A549 (cell line): Measurements from ENCODE around the gene TNNI3K. TPM values are rescaled to one million over a fixed set of nuclear protein-coding genes. Genes with fewer than 3 reads are reported as not detected.

Experiments used
- ATAC-seq, 2 experiments: fragments of 200-7000 bp in 1 of 2; fragments of >200 bp in 1 of 2; cut with Nextera tagmentation in 1 of 2; cut with Tn5 transposase in 1 of 2; 3 replicates each; pipeline versions ENCODE4 v1.8.0 to v1.9.1; 2018 to 2020; ENCODE audit warnings: mild to moderate bottlenecking in 1 of 2, moderate library complexity in 1 of 2
- CTCF ChIA-PET: fragments of 300-600 bp; sonication (Branson Sonifier 250); formaldehyde crosslinking; extraction: SDS; loops from one replicate; lab custom pipeline; 2021; ENCODE audit warnings: antibody characterized with exemption, inconsistent platforms; lab: Yijun Ruan, JAX
- POLR2A ChIA-PET: fragments of 350-600 bp; formaldehyde crosslinking; extraction: SDS; loops from one replicate; lab custom pipeline; 2021; ENCODE audit warnings: antibody characterized with exemption, inconsistent platforms; lab: Yijun Ruan, JAX
- DNase-seq, 2 experiments: peaks; one replicate each; pipeline versions ENCODE4 v3.0.0 to v3.0.0-alpha.2; 2011 to 2016; ENCODE audit warnings: low read depth in 1 of 2, low spot score in 1 of 2
- FAIRE-seq: peaks from 2 replicates; lab custom pipeline; 2011; peaks lifted over from hg19 to GRCh38; lab: Jason Lieb, UNC
- H3K27ac ChIP-seq, 2 experiments: fragments of >200 bp; sonication (Bioruptor Twin); formaldehyde crosslinking; 3 replicates each; pipeline ENCODE4 v1.5.1; 2016 to 2017
- H3K4me1 ChIP-seq: fragments of >200 bp; sonication (Bioruptor Twin); formaldehyde crosslinking; 3 replicates; pipeline ENCODE4 v1.6.1; 2016
- H3K4me2 ChIP-seq: fragments of >200 bp; sonication (Bioruptor Twin); formaldehyde crosslinking; 3 replicates; pipeline ENCODE4 v1.6.1; 2016
- H3K4me3 ChIP-seq: fragments of >200 bp; sonication (Bioruptor Twin); formaldehyde crosslinking; 3 replicates; pipeline ENCODE4 v1.5.1; 2016
- H3K9me3 ChIP-seq: fragments of >200 bp; sonication (Bioruptor Twin); formaldehyde crosslinking; 3 replicates; pipeline ENCODE4 v1.6.1; 2016
- BHLHE40 ChIP-seq: IDR thresholded peaks from 2 replicates; pipeline ENCODE4 v1.6.1; 2012; ENCODE audit warnings: low read depth, low read length, inconsistent platforms
- CBX2 ChIP-seq: fragments of 200-600 bp; sonication (generic); IDR thresholded peaks from 2 replicates; pipeline ENCODE4 v1.6.1; 2016; ENCODE audit warnings: low read depth, mild to moderate bottlenecking, borderline replicate concordance
- CEBPB ChIP-seq, 2 experiments: fragments of >200 bp in 1 of 2; sonication (Bioruptor Twin) in 1 of 2; formaldehyde crosslinking in 1 of 2; IDR thresholded peaks; 2 replicates each; pipeline ENCODE4 v1.6.1; 2012 to 2016
- CHD2 ChIP-seq: fragments of 150-350 bp; IDR thresholded peaks from 2 replicates; pipeline ENCODE4 v1.6.1; 2014; ENCODE audit warnings: low read length; ENCODE audit not compliant: partially characterized antibody
- EHF ChIP-seq: fragments of 250-450 bp; sonication (Bioruptor Pico); IDR thresholded peaks from 2 replicates; pipeline ENCODE4 v1.5.0; 2020; ENCODE audit warnings: mild to moderate bottlenecking
- EHMT2 ChIP-seq: fragments of 200-600 bp; sonication (generic); IDR thresholded peaks from 2 replicates; pipeline ENCODE4 v1.6.1; 2016; ENCODE audit warnings: antibody characterized with exemption, low read depth, mild to moderate bottlenecking, moderate library complexity
- GATA3 ChIP-seq: IDR thresholded peaks from 2 replicates; pipeline ENCODE4 v1.6.1; 2012; ENCODE audit warnings: borderline replicate concordance
- HOXA7 ChIP-seq: fragments of 250-450 bp; sonication (Bioruptor Pico); IDR thresholded peaks from 2 replicates; pipeline ENCODE4 v1.5.0; 2020; ENCODE audit warnings: mild to moderate bottlenecking, moderate library complexity
- HOXB13 ChIP-seq: fragments of 250-450 bp; sonication (Bioruptor Pico); IDR thresholded peaks from 2 replicates; pipeline ENCODE4 v1.5.0; 2020; ENCODE audit warnings: low read depth, mild to moderate bottlenecking, moderate library complexity
- JUN ChIP-seq, 2 experiments: fragments of >200 bp; sonication (Bioruptor Twin); formaldehyde crosslinking; IDR thresholded peaks; 2 replicates in 1 of 2; 3 replicates in 1 of 2; pipeline ENCODE4 v1.6.1; 2016 to 2017
- JUNB ChIP-seq: fragments of >200 bp; sonication (Bioruptor Twin); formaldehyde crosslinking; IDR thresholded peaks from 2 replicates; pipeline ENCODE4 v1.6.1; 2016
- KDM1A ChIP-seq: fragments of 200-600 bp; sonication (generic); IDR thresholded peaks from 2 replicates; pipeline ENCODE4 v1.6.1; 2016; ENCODE audit warnings: low read depth, mild to moderate bottlenecking
- MAFK ChIP-seq: fragments of 450-650 bp; IDR thresholded peaks from 2 replicates; pipeline ENCODE4 v1.6.1; 2014; ENCODE audit not compliant: partially characterized antibody
- MAZ ChIP-seq: fragments of 150-350 bp; IDR thresholded peaks from 2 replicates; pipeline ENCODE4 v1.6.1; 2014; ENCODE audit warnings: antibody characterized with exemption, low read depth, low read length, borderline replicate concordance
- MYC ChIP-seq: IDR thresholded peaks from 2 replicates; pipeline ENCODE4 v1.6.1; 2012; ENCODE audit warnings: mild to moderate bottlenecking, inconsistent platforms, low read length, improper control_type of control experiment, borderline replicate concordance
- NPAS2 ChIP-seq: fragments of 250-450 bp; sonication (Bioruptor Pico); IDR thresholded peaks from 2 replicates; pipeline ENCODE4 v1.8.0; 2022; ENCODE audit warnings: mild to moderate bottlenecking, moderate library complexity, borderline replicate concordance
- POLR2AphosphoS2 ChIP-seq: conservative IDR thresholded peaks from 2 replicates; pipeline ENCODE4 v1.6.1; 2012; ENCODE audit warnings: low read length, improper control_type of control experiment, inconsistent platforms
- RAD21 ChIP-seq, 2 experiments: fragments of >200 bp in 1 of 2; sonication (Bioruptor Twin) in 1 of 2; formaldehyde crosslinking in 1 of 2; IDR thresholded peaks in 1 of 2; conservative IDR thresholded peaks in 1 of 2; 2 replicates in 1 of 2; 3 replicates in 1 of 2; pipeline ENCODE4 v1.6.1; 2012 to 2018; ENCODE audit warnings: inconsistent platforms in 1 of 2
- RCOR1 ChIP-seq: fragments of 150-350 bp; IDR thresholded peaks from 2 replicates; pipeline ENCODE4 v1.6.1; 2014; ENCODE audit warnings: antibody characterized with exemption, low read length, low read depth
- RFX5 ChIP-seq: fragments of 450-650 bp; IDR thresholded peaks from 2 replicates; pipeline ENCODE4 v1.7.1; 2014; ENCODE audit warnings: antibody characterized with exemption, mild to moderate bottlenecking, moderate library complexity
- RNF2 ChIP-seq: fragments of 200-600 bp; sonication (generic); IDR thresholded peaks from 2 replicates; pipeline ENCODE4 v1.6.1; 2016; ENCODE audit warnings: low read depth, mild to moderate bottlenecking, antibody characterized with exemption, moderate library complexity, borderline replicate concordance
- SREBF2 ChIP-seq: fragments of 450-650 bp; IDR thresholded peaks from 2 replicates; pipeline ENCODE4 v1.6.1; 2014; ENCODE audit warnings: mild to moderate bottlenecking, moderate library complexity
- TP53 ChIP-seq: fragments of 250-450 bp; sonication (Bioruptor Pico); IDR thresholded peaks from 2 replicates; pipeline ENCODE4 v1.5.0; 2021; ENCODE audit warnings: mild to moderate bottlenecking, moderate library complexity
- ZC3H11A ChIP-seq: fragments of 450-650 bp; IDR thresholded peaks from 2 replicates; pipeline ENCODE4 v1.6.1; 2014; ENCODE audit warnings: antibody characterized with exemption, mild to moderate bottlenecking
- ZNF302 ChIP-seq: fragments of 250-450 bp; sonication (Bioruptor Pico); IDR thresholded peaks from 2 replicates; pipeline ENCODE4 v1.9.0; 2021; ENCODE audit warnings: inconsistent platforms, mild to moderate bottlenecking, moderate library complexity
- ZSCAN20 ChIP-seq: fragments of 250-450 bp; sonication (Bioruptor Pico); IDR thresholded peaks from 2 replicates; pipeline ENCODE4 v1.8.0; 2022; ENCODE audit warnings: mild to moderate bottlenecking, moderate library complexity
- WGBS: methylation state at CpG from one replicate; pipeline ENCODE4 v1.1.6; 2017; ENCODE audit errors: missing lambda C conversion rate; 5-methylcytosine and 5-hydroxymethylcytosine counted together
- polyA plus RNA-seq, 4 experiments: library from polyadenylated mRNA; depleted of rRNA in 3 of 4; stranded (reverse); fragments of >200 nt; fragmentation: RNase III in 1 of 4; extraction: RNeasy Plus Mini Kit Qiagen cat#74134 plus additional on column Dnase treatment in 1 of 4; gene quantifications; 2 replicates in 3 of 4; 3 replicates in 1 of 4; pipeline ENCODE4 v1.2.3, GENCODE V29; 2011 to 2017
- TF ChIP-seq, protein P1 (sequence below): IDR thresholded peaks from 2 replicates; pipeline ENCODE4 v1.6.1; 2012
- TF ChIP-seq, protein P2 (sequence below): fragments of 200-600 bp; sonication (generic); IDR thresholded peaks from 2 replicates; pipeline ENCODE4 v1.6.1; 2016; ENCODE audit warnings: antibody characterized with exemption, mild to moderate bottlenecking, moderate library complexity
- TF ChIP-seq, protein P3 (sequence below): fragments of 450-650 bp; IDR thresholded peaks from 2 replicates; pipeline ENCODE4 v1.6.1; 2014; ENCODE audit warnings: antibody characterized with exemption
- TF ChIP-seq, protein P4 (sequence below): fragments of >200 bp; sonication (Bioruptor Twin); formaldehyde crosslinking; IDR thresholded peaks from 2 replicates; pipeline ENCODE4 v1.6.1; 2016
- TF ChIP-seq, protein P5 (sequence below): IDR thresholded peaks from 2 replicates; pipeline ENCODE4 v1.6.1; 2012

The TNNI3K gene
- polyA plus RNA-seq, 2 of the 4 experiments (the other 2 are of a cell fraction), result 0.67 TPM; not detected in 1

DNA sequence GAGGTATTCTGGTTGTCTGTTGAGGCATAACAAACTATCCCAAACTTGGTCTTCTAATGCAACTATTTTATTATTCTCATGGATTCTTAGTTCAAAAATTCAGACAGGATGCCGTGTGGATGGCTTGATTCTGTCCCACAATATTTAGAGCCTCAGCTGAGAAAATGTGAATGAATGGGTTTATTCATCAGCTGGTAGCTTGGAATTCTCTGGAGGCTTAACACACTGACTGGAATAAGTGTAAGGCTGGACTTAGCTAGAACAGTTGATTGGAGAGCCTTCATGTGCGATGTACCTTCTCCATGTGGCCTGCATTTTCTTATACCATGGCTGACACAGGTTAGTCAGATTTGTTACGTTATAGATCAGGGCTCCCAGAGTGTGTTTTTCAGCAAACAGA is 30.8 kb downstream of the TNNI3K start:
- no peak overlapping the region for H3K4me2 ChIP-seq
- H3K4me3 ChIP-seq, result no peak overlapping the region
- CTCF ChIA-PET, result no interaction called here
- POLR2A ChIA-PET, result no interaction called here
- no peaks in the 10 kb centered on the region for H3K4me1 ChIP-seq
- TF ChIP-seq CEBPB (IDR thresholded peaks at IDR 0.05) (no peak), NPAS2 (CRISPR knock-in tag) (no peak), ZSCAN20 (CRISPR knock-in tag) (no peak), ZC3H11A (no peak), RNF2 (no peak), JUNB (no peak), MYC (no peak), CBX2 (no peak), TP53 (CRISPR knock-in tag) (no peak), ZNF302 (CRISPR knock-in tag) (no peak), JUN (IDR thresholded peaks at IDR 0.05) (no peak), POLR2AphosphoS2 (no peak), RFX5 (no peak), RAD21 (conservative IDR thresholded peaks at IDR 0.05 in 1 of 2, IDR thresholded peaks at IDR 0.05 in 1 of 2) (no peak), CHD2 (no peak)
- TF ChIP-seq, protein P1, sequence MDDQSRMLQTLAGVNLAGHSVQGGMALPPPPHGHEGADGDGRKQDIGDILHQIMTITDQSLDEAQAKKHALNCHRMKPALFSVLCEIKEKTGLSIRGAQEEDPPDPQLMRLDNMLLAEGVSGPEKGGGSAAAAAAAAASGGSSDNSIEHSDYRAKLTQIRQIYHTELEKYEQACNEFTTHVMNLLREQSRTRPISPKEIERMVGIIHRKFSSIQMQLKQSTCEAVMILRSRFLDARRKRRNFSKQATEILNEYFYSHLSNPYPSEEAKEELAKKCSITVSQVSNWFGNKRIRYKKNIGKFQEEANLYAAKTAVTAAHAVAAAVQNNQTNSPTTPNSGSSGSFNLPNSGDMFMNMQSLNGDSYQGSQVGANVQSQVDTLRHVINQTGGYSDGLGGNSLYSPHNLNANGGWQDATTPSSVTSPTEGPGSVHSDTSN, result no peak
- TF ChIP-seq, protein P2, sequence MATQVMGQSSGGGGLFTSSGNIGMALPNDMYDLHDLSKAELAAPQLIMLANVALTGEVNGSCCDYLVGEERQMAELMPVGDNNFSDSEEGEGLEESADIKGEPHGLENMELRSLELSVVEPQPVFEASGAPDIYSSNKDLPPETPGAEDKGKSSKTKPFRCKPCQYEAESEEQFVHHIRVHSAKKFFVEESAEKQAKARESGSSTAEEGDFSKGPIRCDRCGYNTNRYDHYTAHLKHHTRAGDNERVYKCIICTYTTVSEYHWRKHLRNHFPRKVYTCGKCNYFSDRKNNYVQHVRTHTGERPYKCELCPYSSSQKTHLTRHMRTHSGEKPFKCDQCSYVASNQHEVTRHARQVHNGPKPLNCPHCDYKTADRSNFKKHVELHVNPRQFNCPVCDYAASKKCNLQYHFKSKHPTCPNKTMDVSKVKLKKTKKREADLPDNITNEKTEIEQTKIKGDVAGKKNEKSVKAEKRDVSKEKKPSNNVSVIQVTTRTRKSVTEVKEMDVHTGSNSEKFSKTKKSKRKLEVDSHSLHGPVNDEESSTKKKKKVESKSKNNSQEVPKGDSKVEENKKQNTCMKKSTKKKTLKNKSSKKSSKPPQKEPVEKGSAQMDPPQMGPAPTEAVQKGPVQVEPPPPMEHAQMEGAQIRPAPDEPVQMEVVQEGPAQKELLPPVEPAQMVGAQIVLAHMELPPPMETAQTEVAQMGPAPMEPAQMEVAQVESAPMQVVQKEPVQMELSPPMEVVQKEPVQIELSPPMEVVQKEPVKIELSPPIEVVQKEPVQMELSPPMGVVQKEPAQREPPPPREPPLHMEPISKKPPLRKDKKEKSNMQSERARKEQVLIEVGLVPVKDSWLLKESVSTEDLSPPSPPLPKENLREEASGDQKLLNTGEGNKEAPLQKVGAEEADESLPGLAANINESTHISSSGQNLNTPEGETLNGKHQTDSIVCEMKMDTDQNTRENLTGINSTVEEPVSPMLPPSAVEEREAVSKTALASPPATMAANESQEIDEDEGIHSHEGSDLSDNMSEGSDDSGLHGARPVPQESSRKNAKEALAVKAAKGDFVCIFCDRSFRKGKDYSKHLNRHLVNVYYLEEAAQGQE, result no peak
- TF ChIP-seq, protein P3, sequence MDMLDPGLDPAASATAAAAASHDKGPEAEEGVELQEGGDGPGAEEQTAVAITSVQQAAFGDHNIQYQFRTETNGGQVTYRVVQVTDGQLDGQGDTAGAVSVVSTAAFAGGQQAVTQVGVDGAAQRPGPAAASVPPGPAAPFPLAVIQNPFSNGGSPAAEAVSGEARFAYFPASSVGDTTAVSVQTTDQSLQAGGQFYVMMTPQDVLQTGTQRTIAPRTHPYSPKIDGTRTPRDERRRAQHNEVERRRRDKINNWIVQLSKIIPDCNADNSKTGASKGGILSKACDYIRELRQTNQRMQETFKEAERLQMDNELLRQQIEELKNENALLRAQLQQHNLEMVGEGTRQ, result no peak
- TF ChIP-seq, all 56 proteins: peak for 0
- FAIRE-seq, result no peak
- no peak for DNase-seq
- Histone ChIP-seq H3K27ac (no peak overlapping the region), H3K9me3 (no peaks in the 10 kb centered on the region)
- 76% methylated on average over 3 of the region's 3 CpGs for WGBS
- no peak for ATAC-seq

DNA sequence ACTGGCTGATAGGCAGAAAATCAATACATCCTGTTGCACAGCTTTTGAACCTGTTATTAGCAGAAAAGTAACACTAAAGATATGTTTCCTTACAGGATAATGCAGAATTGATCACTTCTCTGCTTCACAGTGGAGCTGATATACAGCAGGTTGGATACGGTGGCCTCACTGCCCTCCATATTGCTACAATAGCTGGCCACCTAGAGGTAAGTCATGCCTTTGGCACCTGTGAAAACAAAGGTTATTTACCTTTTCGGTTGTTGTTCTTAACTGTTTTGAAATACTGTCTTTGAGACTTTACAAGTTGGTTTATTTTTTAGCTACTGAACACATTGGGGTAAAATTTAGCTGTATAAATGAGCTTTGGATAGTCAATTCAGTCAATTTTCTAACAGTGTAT is 36.3 kb downstream of the TNNI3K start:
- no peak for TF ChIP-seq HOXA7 (CRISPR knock-in tag)
- TF ChIP-seq GATA3, result no peak
- TF ChIP-seq SREBF2, result no peak
- TF ChIP-seq, protein P4, sequence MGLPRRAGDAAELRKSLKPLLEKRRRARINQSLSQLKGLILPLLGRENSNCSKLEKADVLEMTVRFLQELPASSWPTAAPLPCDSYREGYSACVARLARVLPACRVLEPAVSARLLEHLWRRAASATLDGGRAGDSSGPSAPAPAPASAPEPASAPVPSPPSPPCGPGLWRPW, result no peak
- no peak for TF ChIP-seq MAFK
- TF ChIP-seq MYC, result no peak
- no peak for TF ChIP-seq RCOR1
- TF ChIP-seq MAZ, result no peak
- TF ChIP-seq HOXB13 (CRISPR knock-in tag), result no peak
- TF ChIP-seq JUN (IDR thresholded peaks at IDR 0.05), result no peak
- no peak for TF ChIP-seq CHD2
- TF ChIP-seq EHMT2, result no peak
- TF ChIP-seq CEBPB (IDR thresholded peaks at IDR 0.05), result no peak
- no peak for TF ChIP-seq KDM1A
- TF ChIP-seq RAD21 (conservative IDR thresholded peaks at IDR 0.05 in 1 of 2, IDR thresholded peaks at IDR 0.05 in 1 of 2), result no peak
- TF ChIP-seq, protein P5, sequence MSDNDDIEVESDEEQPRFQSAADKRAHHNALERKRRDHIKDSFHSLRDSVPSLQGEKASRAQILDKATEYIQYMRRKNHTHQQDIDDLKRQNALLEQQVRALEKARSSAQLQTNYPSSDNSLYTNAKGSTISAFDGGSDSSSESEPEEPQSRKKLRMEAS, result no peak
- no peak for TF ChIP-seq BHLHE40
- TF ChIP-seq TP53 (CRISPR knock-in tag), result no peak
- TF ChIP-seq EHF (CRISPR knock-in tag), result no peak
- FAIRE-seq (no peak), DNase-seq (no peak), ATAC-seq (no peak)
- CTCF ChIA-PET, result no interaction called here
- no peaks in the 10 kb centered on the region for H3K4me1 ChIP-seq
- H3K4me3 ChIP-seq, result no peak overlapping the region
- no peak overlapping the region for H3K4me2 ChIP-seq
- POLR2A ChIA-PET, result no interaction called here
- WGBS, result 34% methylated on average over 2 of the region's 2 CpGs
- no peaks in the 10 kb centered on the region for H3K9me3 ChIP-seq
- no peak overlapping the region for H3K27ac ChIP-seq
